GM23248 (cell line): ENCODE results near the gene FOXN3. TPM values are rescaled to one million over a fixed set of nuclear protein-coding genes. Genes with fewer than 3 reads are reported as not detected.

Experiments used
- DNase-seq: peaks from one replicate; pipeline ENCODE4 v3.0.0-alpha.2; 2015
- H2AFZ ChIP-seq: fragments of 200-600 bp; sonication (generic); 2 replicates; pipeline ENCODE4 v1.6.1; 2016; ENCODE audit warnings: antibody characterized with exemption
- H3F3A ChIP-seq: fragments of 200-600 bp; sonication (generic); 2 replicates; pipeline ENCODE4 v1.6.1; 2016; ENCODE audit warnings: mild to moderate bottlenecking, antibody characterized with exemption, mixed run types; ENCODE audit not compliant: insufficient read depth
- H3K27ac ChIP-seq: fragments of 200-600 bp; sonication (generic); 2 replicates; pipeline ENCODE4 v1.5.1; 2016; ENCODE audit warnings: mild to moderate bottlenecking
- H3K27me3 ChIP-seq: fragments of 200-600 bp; sonication (generic); replicated peaks from 2 replicates; pipeline ENCODE4 v1.6.1; 2016; ENCODE audit warnings: mild to moderate bottlenecking; ENCODE audit not compliant: insufficient read depth
- H3K36me3 ChIP-seq: fragments of 200-600 bp; sonication (generic); 2 replicates; pipeline ENCODE4 v1.6.1; 2016; ENCODE audit warnings: low read depth, mild to moderate bottlenecking
- H3K4me1 ChIP-seq: fragments of 200-600 bp; sonication (generic); 2 replicates; pipeline ENCODE4 v1.6.1; 2016; ENCODE audit warnings: mild to moderate bottlenecking; ENCODE audit not compliant: insufficient read depth
- H3K4me2 ChIP-seq: fragments of 200-600 bp; sonication (generic); one replicate; pipeline ENCODE4 v1.6.1; 2016; ENCODE audit warnings: mild to moderate bottlenecking; ENCODE audit not compliant: unreplicated experiment
- H3K4me3 ChIP-seq: fragments of 200-600 bp; sonication (generic); 2 replicates; pipeline ENCODE4 v1.5.1; 2016; ENCODE audit warnings: mild to moderate bottlenecking
- H3K79me2 ChIP-seq: fragments of 200-600 bp; sonication (generic); 2 replicates; pipeline ENCODE4 v1.6.1; 2016; ENCODE audit warnings: mild to moderate bottlenecking; ENCODE audit not compliant: insufficient read depth
- H3K9ac ChIP-seq: fragments of 200-600 bp; sonication (generic); 2 replicates; pipeline ENCODE4 v1.6.1; 2016; ENCODE audit warnings: mild to moderate bottlenecking
- H3K9me2 ChIP-seq: fragments of 200-600 bp; sonication (generic); 2 replicates; pipeline ENCODE4 v1.6.1; 2016; ENCODE audit warnings: mixed run types, mild to moderate bottlenecking, moderate library complexity; ENCODE audit not compliant: insufficient read depth
- H3K9me3 ChIP-seq: fragments of 200-600 bp; sonication (generic); one replicate; pipeline ENCODE4 v1.6.1; 2017; ENCODE audit warnings: low read depth
- H4K20me1 ChIP-seq: fragments of 200-600 bp; sonication (generic); 2 replicates; pipeline ENCODE4 v1.6.0; 2016; ENCODE audit not compliant: insufficient read depth
- EZH2 ChIP-seq: fragments of 200-600 bp; sonication (generic); IDR thresholded peaks from 2 replicates; pipeline ENCODE4 v1.6.1; 2018; ENCODE audit warnings: antibody characterized with exemption, mild to moderate bottlenecking; ENCODE audit not compliant: insufficient read depth, poor library complexity, severe bottlenecking
- EZH2phosphoT487 ChIP-seq: fragments of 200-600 bp; sonication (generic); IDR thresholded peaks from 2 replicates; pipeline ENCODE4 v1.6.1; 2018; ENCODE audit warnings: antibody characterized with exemption, moderate library complexity, mild to moderate bottlenecking, low read depth; ENCODE audit not compliant: insufficient read depth
- WGBS, 2 experiments: methylation state at CpG; one replicate each; pipeline ENCODE4 v1.1.6; 2015 to 2017; ENCODE audit warnings: low lambda C conversion rate in 2 of 2, low coverage in 1 of 2; ENCODE audit errors: missing lambda C conversion rate in 2 of 2; 5-methylcytosine and 5-hydroxymethylcytosine counted together
- in situ Hi-C: fragments of 300-500 bp; cut with MboI; formaldehyde crosslinking; loops from 2 replicates; pipeline ENCODE4 v1.15.0; 2020
- polyA plus RNA-seq: library from polyadenylated mRNA; unstranded; fragments of >200 nt; fragmentation: Nextera tagmentation; extraction: Ambion mirVana; gene quantifications from 2 replicates; pipeline ENCODE4 v1.2.1, GENCODE V29; 2016
- total RNA-seq: library from RNA; depleted of rRNA; stranded (reverse); fragments of >200 nt; shearing (Covaris generic); gene quantifications from 2 replicates; pipeline ENCODE4 v1.2.3, GENCODE V29; 2014

Gene FOXN3
- total and polyA plus RNA-seq, 2 experiments from 2014 or later: 18.6 to 19.0 TPM

- peak; percentile 85 for DNase-seq
- Histone ChIP-seq H3K4me1 (peaks cover 9% of the 10 kb centered on the region), H3K4me2 (no peak overlapping the region), H3K36me3 (no peaks in the 10 kb centered on the region), H3K4me3 (no peak overlapping the region), H3K9ac (no peak overlapping the region), H3K27me3 (no peaks in the 10 kb centered on the region), H3K79me2 (no peaks in the 10 kb centered on the region), H3K9me3 (no peaks in the 10 kb centered on the region), H3K27ac (no peak overlapping the region), H3F3A (no peaks in the 10 kb centered on the region), H2AFZ (no peak overlapping the region), H3K9me2 (no peaks in the 10 kb centered on the region), H4K20me1 (no peaks in the 10 kb centered on the region)
- in situ Hi-C loops: no loop called here
- TF ChIP-seq EZH2 (no peak), EZH2phosphoT487 (no peak)
- WGBS, 2 experiments: 49 to 56% methylated on average over 13 of the region's 13 CpGs
Measured at GRCh38 chr14:89185919-89186855, 230.8 kb downstream of the FOXN3 start.

- Histone ChIP-seq H3K27ac (no peak overlapping the region), H3K9me2 (no peaks in the 10 kb centered on the region), H3K4me2 (no peak overlapping the region), H3K9ac (no peak overlapping the region), H3K4me3 (no peak overlapping the region), H4K20me1 (no peaks in the 10 kb centered on the region), H3K36me3 (no peaks in the 10 kb centered on the region), H3K9me3 (no peaks in the 10 kb centered on the region), H2AFZ (no peak overlapping the region), H3K79me2 (no peaks in the 10 kb centered on the region), H3K4me1 (peaks cover 9% of the 10 kb centered on the region), H3K27me3 (no peaks in the 10 kb centered on the region), H3F3A (no peaks in the 10 kb centered on the region)
- in situ Hi-C loops: no loop called here
- TF ChIP-seq EZH2phosphoT487 (no peak), EZH2 (no peak)
- DNase-seq: no peak
- 55 to 70% methylated on average over 4 of the region's 4 CpGs for WGBS, 2 experiments
Measured at GRCh38 chr14:89184952-89185351, 232.1 kb downstream of the FOXN3 start.

GRCh38 chr14:89182326-89182725 is 234.7 kb downstream of the FOXN3 start:
- no peaks in the 10 kb centered on the region for H3K36me3 ChIP-seq
- H3K9me3 ChIP-seq: no peaks in the 10 kb centered on the region
- no peaks in the 10 kb centered on the region for H3K27me3 ChIP-seq
- H3K4me2 ChIP-seq: no peak overlapping the region
- no peaks in the 10 kb centered on the region for H3K9me2 ChIP-seq
- no peaks in the 10 kb centered on the region for H3F3A ChIP-seq
- H2AFZ ChIP-seq: no peak overlapping the region
- WGBS, 2 experiments: 96 to 98% methylated on average over 5 of the region's 5 CpGs
- H3K4me1 ChIP-seq: peaks cover 9% of the 10 kb centered on the region
- no peak overlapping the region for H3K4me3 ChIP-seq
- no peaks in the 10 kb centered on the region for H4K20me1 ChIP-seq
- in situ Hi-C loops: no loop called here
- no peak overlapping the region for H3K9ac ChIP-seq
- H3K79me2 ChIP-seq: no peaks in the 10 kb centered on the region
- TF ChIP-seq EZH2phosphoT487: no peak
- no peak for TF ChIP-seq EZH2
- DNase-seq: no peak
- H3K27ac ChIP-seq: no peak overlapping the region

- no peak for TF ChIP-seq EZH2
- TF ChIP-seq EZH2phosphoT487: no peak
- no peaks in the 10 kb centered on the region for H4K20me1 ChIP-seq
- DNase-seq: no peak
- no peaks in the 10 kb centered on the region for H3K9me3 ChIP-seq
- H3K36me3 ChIP-seq: no peaks in the 10 kb centered on the region
- no peaks in the 10 kb centered on the region for H3K27me3 ChIP-seq
- H3K9me2 ChIP-seq: no peaks in the 10 kb centered on the region
- no peaks in the 10 kb centered on the region for H3F3A ChIP-seq
- in situ Hi-C loops: no loop called here
- no peak overlapping the region for H2AFZ ChIP-seq
- no peak overlapping the region for H3K27ac ChIP-seq
- no peaks in the 10 kb centered on the region for H3K79me2 ChIP-seq
- H3K9ac ChIP-seq: no peak overlapping the region
- 97 to 98% methylated on average over 8 to 14 of the region's 14 CpGs for WGBS, 2 experiments
- no peak overlapping the region for H3K4me3 ChIP-seq
- no peak overlapping the region for H3K4me2 ChIP-seq
- H3K4me1 ChIP-seq: no peaks in the 10 kb centered on the region; the same call in 1 of the 2 replicates
Measured at GRCh38 chr14:89180546-89180945, 236.5 kb downstream of the FOXN3 start.
